ENCODE results near the gene CLVS2. TPM values are rescaled to one million over a fixed set of nuclear protein-coding genes. Genes with fewer than 3 reads are reported as not detected.

CLVS2 gene
- total RNA-seq, 1 donor from 2014 or later, result 0.28 TPM

GRCh38 chr6:123036648-123037047 lies 40.6 kb downstream of the CLVS2 start:
- TF ChIP-seq, protein P1, sequence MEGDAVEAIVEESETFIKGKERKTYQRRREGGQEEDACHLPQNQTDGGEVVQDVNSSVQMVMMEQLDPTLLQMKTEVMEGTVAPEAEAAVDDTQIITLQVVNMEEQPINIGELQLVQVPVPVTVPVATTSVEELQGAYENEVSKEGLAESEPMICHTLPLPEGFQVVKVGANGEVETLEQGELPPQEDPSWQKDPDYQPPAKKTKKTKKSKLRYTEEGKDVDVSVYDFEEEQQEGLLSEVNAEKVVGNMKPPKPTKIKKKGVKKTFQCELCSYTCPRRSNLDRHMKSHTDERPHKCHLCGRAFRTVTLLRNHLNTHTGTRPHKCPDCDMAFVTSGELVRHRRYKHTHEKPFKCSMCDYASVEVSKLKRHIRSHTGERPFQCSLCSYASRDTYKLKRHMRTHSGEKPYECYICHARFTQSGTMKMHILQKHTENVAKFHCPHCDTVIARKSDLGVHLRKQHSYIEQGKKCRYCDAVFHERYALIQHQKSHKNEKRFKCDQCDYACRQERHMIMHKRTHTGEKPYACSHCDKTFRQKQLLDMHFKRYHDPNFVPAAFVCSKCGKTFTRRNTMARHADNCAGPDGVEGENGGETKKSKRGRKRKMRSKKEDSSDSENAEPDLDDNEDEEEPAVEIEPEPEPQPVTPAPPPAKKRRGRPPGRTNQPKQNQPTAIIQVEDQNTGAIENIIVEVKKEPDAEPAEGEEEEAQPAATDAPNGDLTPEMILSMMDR (IDR thresholded peaks at IDR 0.05; ENCODE audit: unreplicated experiment), result no peak
- Mint-ChIP-seq H3K27me3 (ENCODE audit: unreplicated experiment) (no peaks in the 10 kb centered on the region), H3K4me3 (ENCODE audit: unreplicated experiment) (no peak overlapping the region), H3K36me3 (ENCODE audit: low read depth, unreplicated experiment) (no peaks in the 10 kb centered on the region), H3K9me3 (ENCODE audit: unreplicated experiment) (no peaks in the 10 kb centered on the region), H3K4me1 (ENCODE audit: unreplicated experiment) (no peaks in the 10 kb centered on the region), H3K27ac (ENCODE audit: unreplicated experiment) (no peak overlapping the region)
- DNase-seq (ENCODE audit: low spot score), result no peak

GRCh38 chr6:123039431-123039830 lies 43.4 kb downstream of the CLVS2 start:
- H3K36me3 Mint-ChIP-seq (ENCODE audit: low read depth, unreplicated experiment), result no peaks in the 10 kb centered on the region
- H3K27ac Mint-ChIP-seq (ENCODE audit: unreplicated experiment), result no peak overlapping the region
- no peaks in the 10 kb centered on the region for H3K4me1 Mint-ChIP-seq (ENCODE audit: unreplicated experiment)
- DNase-seq (ENCODE audit: low spot score), result no peak
- no peaks in the 10 kb centered on the region for H3K9me3 Mint-ChIP-seq (ENCODE audit: unreplicated experiment)
- no peaks in the 10 kb centered on the region for H3K27me3 Mint-ChIP-seq (ENCODE audit: unreplicated experiment)
- no peak overlapping the region for H3K4me3 Mint-ChIP-seq (ENCODE audit: unreplicated experiment)
- TF ChIP-seq, protein P1 (IDR thresholded peaks at IDR 0.05; ENCODE audit: unreplicated experiment), result no peak

DNA sequence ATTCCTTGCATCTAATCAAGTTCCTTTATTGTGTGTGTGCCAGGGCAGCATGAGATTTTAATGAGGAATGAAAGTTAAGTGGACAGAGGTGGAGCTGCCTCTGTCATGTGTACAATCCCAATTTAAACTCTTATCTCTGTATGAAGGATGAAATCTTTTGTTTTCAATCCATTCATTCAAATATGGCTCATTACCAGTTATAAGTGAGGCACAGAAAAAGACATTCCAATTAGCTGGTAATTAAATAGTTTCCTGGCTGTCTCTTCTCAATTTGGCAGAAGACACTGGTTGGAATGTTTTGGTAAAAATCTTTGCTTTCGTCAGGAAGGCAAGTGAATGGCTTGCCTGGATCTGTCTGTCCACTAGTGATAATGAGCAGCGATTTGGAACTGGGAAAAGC lies 46.4 kb downstream of the CLVS2 start:
- no peaks in the 10 kb centered on the region for H3K36me3 Mint-ChIP-seq (ENCODE audit: low read depth, unreplicated experiment)
- no peaks in the 10 kb centered on the region for H3K27me3 Mint-ChIP-seq (ENCODE audit: unreplicated experiment)
- DNase-seq (ENCODE audit: low spot score), result no peak
- H3K4me1 Mint-ChIP-seq (ENCODE audit: unreplicated experiment), result no peaks in the 10 kb centered on the region
- no peaks in the 10 kb centered on the region for H3K9me3 Mint-ChIP-seq (ENCODE audit: unreplicated experiment)
- TF ChIP-seq, protein P1 (IDR thresholded peaks at IDR 0.05; ENCODE audit: unreplicated experiment), result no peak
- no peak overlapping the region for H3K4me3 Mint-ChIP-seq (ENCODE audit: unreplicated experiment)
- H3K27ac Mint-ChIP-seq (ENCODE audit: unreplicated experiment), result no peak overlapping the region

GRCh38 chr6:123044341-123044860 lies 48.4 kb downstream of the CLVS2 start:
- Mint-ChIP-seq H3K4me3 (ENCODE audit: unreplicated experiment) (no peak overlapping the region), H3K9me3 (ENCODE audit: unreplicated experiment) (no peaks in the 10 kb centered on the region), H3K4me1 (ENCODE audit: unreplicated experiment) (no peaks in the 10 kb centered on the region), H3K27ac (ENCODE audit: unreplicated experiment) (no peak overlapping the region), H3K36me3 (ENCODE audit: low read depth, unreplicated experiment) (no peaks in the 10 kb centered on the region), H3K27me3 (ENCODE audit: unreplicated experiment) (no peaks in the 10 kb centered on the region)
- no peak for DNase-seq (ENCODE audit: low spot score)
- TF ChIP-seq, protein P1 (IDR thresholded peaks at IDR 0.05; ENCODE audit: unreplicated experiment), result no peak

DNA sequence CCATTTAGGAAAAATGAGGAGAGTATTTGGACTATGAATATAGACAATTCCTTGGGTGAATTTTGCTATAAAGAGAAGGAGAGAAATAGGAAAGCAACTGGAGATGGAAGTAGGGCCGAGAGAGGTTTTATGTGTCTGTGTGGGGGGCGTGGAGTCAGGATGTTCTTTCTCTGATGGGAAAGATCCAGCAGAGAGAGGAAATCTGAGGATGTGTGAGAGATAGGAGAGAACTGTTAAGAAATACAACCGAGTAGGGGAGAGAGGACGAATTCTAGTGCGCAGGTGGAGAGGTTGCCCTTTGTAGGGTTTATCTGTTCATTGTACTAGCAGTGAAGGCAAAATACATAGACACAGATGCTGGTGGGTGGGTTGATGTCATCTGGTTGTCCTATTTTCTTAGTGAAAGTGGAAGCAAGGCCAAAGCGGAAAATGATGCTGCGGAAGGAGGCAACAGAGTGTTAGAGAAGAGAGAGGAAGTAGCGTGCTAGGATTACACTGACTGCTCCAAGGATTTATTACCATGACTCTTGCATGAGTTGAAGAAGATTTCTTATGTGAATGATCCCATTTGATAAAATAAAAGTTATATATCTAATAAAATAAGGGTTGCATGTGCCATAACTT lies 57.7 kb downstream of the CLVS2 start:
- no peak overlapping the region for H3K4me3 Mint-ChIP-seq (ENCODE audit: unreplicated experiment)
- no peak overlapping the region for H3K27ac Mint-ChIP-seq (ENCODE audit: unreplicated experiment)
- no peak for DNase-seq (ENCODE audit: low spot score)
- H3K27me3 Mint-ChIP-seq (ENCODE audit: unreplicated experiment), result no peaks in the 10 kb centered on the region
- TF ChIP-seq, protein P1 (IDR thresholded peaks at IDR 0.05; ENCODE audit: unreplicated experiment), result no peak
- no peaks in the 10 kb centered on the region for H3K36me3 Mint-ChIP-seq (ENCODE audit: low read depth, unreplicated experiment)
- no peaks in the 10 kb centered on the region for H3K9me3 Mint-ChIP-seq (ENCODE audit: unreplicated experiment)
- no peaks in the 10 kb centered on the region for H3K4me1 Mint-ChIP-seq (ENCODE audit: unreplicated experiment)
